Liver (tissue), 9 donors: ENCODE results near the gene COL8A1. TPM values are rescaled to one million over a fixed set of nuclear protein-coding genes. Genes with fewer than 3 reads are reported as not detected.

ENCODE experiments used
- DNase-seq: peaks from one replicate; pipeline ENCODE4 v3.0.0-alpha.2; 2017; ENCODE audit warnings: low spot score
- H3K27ac ChIP-seq, 2 donors: one replicate each; pipeline ENCODE4 v1.7.0; 2013; ENCODE audit warnings: inconsistent platforms in 2 of 2, low read length in 2 of 2, control low read depth in 1 of 2, low read depth in 1 of 2, mild to moderate bottlenecking in 1 of 2
- H3K27me3 ChIP-seq, 4 donors: one replicate each; pipeline versions ENCODE4 v1.6.1 to v1.7.0; 2013; ENCODE audit warnings: low read length in 3 of 4, inconsistent platforms in 1 of 4, mild to moderate bottlenecking in 1 of 4, moderate library complexity in 1 of 4; ENCODE audit not compliant: control insufficient read depth in 4 of 4, insufficient read depth in 4 of 4
- H3K36me3 ChIP-seq, 4 donors: one replicate each; pipeline versions ENCODE4 v1.6.1 to v1.7.0; 2013; ENCODE audit warnings: low read length in 3 of 4, mild to moderate bottlenecking in 3 of 4, low read depth in 1 of 4, moderate library complexity in 1 of 4; ENCODE audit not compliant: control insufficient read depth in 4 of 4, insufficient read depth in 3 of 4
- H3K4me1 ChIP-seq, 4 donors: one replicate each; pipeline versions ENCODE4 v1.6.1 to v1.7.0; 2013; ENCODE audit warnings: low read length in 3 of 4, mild to moderate bottlenecking in 3 of 4, moderate library complexity in 1 of 4; ENCODE audit not compliant: control insufficient read depth in 4 of 4, insufficient read depth in 4 of 4
- H3K4me3 ChIP-seq, 3 donors: one replicate each; pipeline versions ENCODE4 v1.6.1 to v1.7.0; 2013; ENCODE audit warnings: low read length in 3 of 3, control low read depth in 1 of 3, low read depth in 1 of 3, mild to moderate bottlenecking in 1 of 3
- H3K9ac ChIP-seq, 2 donors: one replicate each; pipeline ENCODE4 v1.7.0; 2013; ENCODE audit warnings: low read length in 2 of 2, mild to moderate bottlenecking in 2 of 2, moderate library complexity in 2 of 2, control low read depth in 1 of 2, low read depth in 1 of 2
- H3K9me3 ChIP-seq, 4 donors: one replicate each; pipeline versions ENCODE4 v1.6.1 to v1.7.0; 2013; ENCODE audit warnings: low read length in 3 of 4; ENCODE audit not compliant: control insufficient read depth in 4 of 4
- ATF3 ChIP-seq: IDR thresholded peaks from 2 replicates; pipeline ENCODE4 v1.6.1; 2016; ENCODE audit warnings: antibody characterized with exemption
- CTCF ChIP-seq: fragments of 150-350 bp; IDR thresholded peaks from 2 replicates; pipeline ENCODE4 v1.5.1; 2017; ENCODE audit warnings: improper control_type of control experiment, low read depth, low read length; ENCODE audit not compliant: missing input control
- FOXA2 ChIP-seq: IDR thresholded peaks from 2 replicates; pipeline ENCODE4 v1.6.1; 2016; ENCODE audit warnings: antibody characterized with exemption
- GABPA ChIP-seq, 2 donors: IDR thresholded peaks in 1 of 2; conservative IDR thresholded peaks in 1 of 2; 2 replicates each; pipeline ENCODE4 v1.6.1; 2016; ENCODE audit warnings: antibody characterized with exemption in 2 of 2, mild to moderate bottlenecking in 1 of 2, moderate library complexity in 1 of 2
- JUND ChIP-seq, 2 donors: IDR thresholded peaks; 2 replicates each; pipeline ENCODE4 v1.6.1; 2016; ENCODE audit warnings: antibody characterized with exemption in 2 of 2
- MAX ChIP-seq: IDR thresholded peaks from 2 replicates; pipeline ENCODE4 v1.6.1; 2016; ENCODE audit warnings: antibody characterized with exemption
- NR2F2 ChIP-seq: IDR thresholded peaks from 2 replicates; pipeline ENCODE4 v1.6.1; 2016; ENCODE audit warnings: antibody characterized with exemption
- RAD21 ChIP-seq, 2 donors: IDR thresholded peaks; 2 replicates each; pipeline ENCODE4 v1.6.1; 2016; ENCODE audit warnings: antibody characterized with exemption in 2 of 2, mild to moderate bottlenecking in 2 of 2
- SP1 ChIP-seq: IDR thresholded peaks from 2 replicates; pipeline ENCODE4 v1.6.1; 2018; ENCODE audit warnings: antibody characterized with exemption, mild to moderate bottlenecking
- TAF1 ChIP-seq: conservative IDR thresholded peaks from 2 replicates; pipeline ENCODE4 v1.6.1; 2016; ENCODE audit warnings: antibody characterized with exemption, mild to moderate bottlenecking
- YY1 ChIP-seq: IDR thresholded peaks from 2 replicates; pipeline ENCODE4 v1.6.1; 2016; ENCODE audit warnings: antibody characterized with exemption, mild to moderate bottlenecking
- ZBTB33 ChIP-seq: IDR thresholded peaks from 2 replicates; pipeline ENCODE4 v1.6.1; 2016; ENCODE audit warnings: antibody characterized with exemption
- WGBS: extraction: QIAGEN DNeasy Blood & Tissue Kit; methylation state at CpG from one replicate; pipeline ENCODE4 v1.1.7; 2013; 5-methylcytosine and 5-hydroxymethylcytosine counted together
- polyA plus RNA-seq, 2 donors: library from polyadenylated mRNA; stranded (reverse) in 1 of 2; unstranded in 1 of 2; fragments of 200-250 nt in 1 of 2; fragments of >200 nt in 1 of 2; fragmentation: Nextera tagmentation in 1 of 2; extraction: Ambion mirVana in 1 of 2; gene quantifications; one replicate each; pipeline versions ENCODE4 v1.2.1 to v1.2.3, GENCODE V29; 2013 to 2015
- total RNA-seq, 2 donors: library from RNA; depleted of rRNA; stranded (reverse); fragments of >200 nt; gene quantifications; one replicate each; pipeline ENCODE4 v1.2.3, GENCODE V29; 2014
- TF ChIP-seq, protein P1 (sequence below): IDR thresholded peaks from 2 replicates; pipeline ENCODE4 v1.6.1; 2016; ENCODE audit warnings: antibody characterized with exemption, mild to moderate bottlenecking
- donor health status: healthy.
- donor health status: healthy.
- donor health status: healthy.
- donor health status: healthy.
- donor health status: healthy.

COL8A1 gene
- total and polyA plus RNA-seq, 4 donors, result 0.14 to 2.2 (median 1.0) TPM

DNA sequence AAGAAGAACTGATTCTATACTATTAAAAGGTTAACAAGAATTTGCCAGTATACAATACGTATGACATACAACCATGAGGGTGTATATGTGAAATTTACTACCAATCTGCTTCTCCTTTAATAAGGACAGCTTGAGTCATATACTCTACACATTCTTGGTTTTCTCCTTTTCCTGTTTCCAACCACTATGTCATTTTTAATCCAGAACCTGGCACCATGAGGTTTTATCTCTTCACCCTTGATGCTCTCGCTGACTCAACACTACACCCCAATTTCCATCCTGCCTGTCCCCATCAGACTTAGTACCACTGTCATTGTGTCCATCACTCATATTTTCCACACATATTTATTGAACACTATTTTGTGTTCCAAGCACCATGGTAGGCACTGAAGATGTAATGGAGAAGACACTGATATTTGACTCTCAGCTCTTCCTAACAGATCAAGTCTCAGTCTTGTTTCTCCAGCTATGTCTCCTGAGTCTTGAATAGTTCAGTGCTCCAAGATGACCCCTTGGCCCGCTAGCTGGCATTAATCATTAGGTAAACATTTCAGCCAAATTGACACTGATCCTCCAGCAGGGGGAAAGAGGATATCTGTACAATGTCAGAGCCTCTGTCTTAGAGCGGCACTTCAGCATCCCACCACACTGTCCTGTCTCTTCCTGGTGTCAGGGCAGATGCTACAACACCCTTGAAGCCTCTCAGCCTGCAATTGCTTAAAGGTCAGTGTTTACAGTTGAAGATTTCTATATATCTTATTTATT lies 11.2 kb upstream of the COL8A1 start:
- Histone ChIP-seq H3K36me3 (no peaks in the 10 kb centered on the region), H3K9me3 (no peaks in the 10 kb centered on the region), H3K4me3 (no peak overlapping the region), H3K4me1 (no peaks in the 10 kb centered on the region), H3K27ac (no peak overlapping the region), H3K27me3 (no peaks in the 10 kb centered on the region), H3K9ac (no peak overlapping the region)
- 64% methylated on average over 4 of the region's 4 CpGs for WGBS
- TF ChIP-seq JUND (IDR thresholded peaks at IDR 0.05), result no peak
- TF ChIP-seq, protein P1, sequence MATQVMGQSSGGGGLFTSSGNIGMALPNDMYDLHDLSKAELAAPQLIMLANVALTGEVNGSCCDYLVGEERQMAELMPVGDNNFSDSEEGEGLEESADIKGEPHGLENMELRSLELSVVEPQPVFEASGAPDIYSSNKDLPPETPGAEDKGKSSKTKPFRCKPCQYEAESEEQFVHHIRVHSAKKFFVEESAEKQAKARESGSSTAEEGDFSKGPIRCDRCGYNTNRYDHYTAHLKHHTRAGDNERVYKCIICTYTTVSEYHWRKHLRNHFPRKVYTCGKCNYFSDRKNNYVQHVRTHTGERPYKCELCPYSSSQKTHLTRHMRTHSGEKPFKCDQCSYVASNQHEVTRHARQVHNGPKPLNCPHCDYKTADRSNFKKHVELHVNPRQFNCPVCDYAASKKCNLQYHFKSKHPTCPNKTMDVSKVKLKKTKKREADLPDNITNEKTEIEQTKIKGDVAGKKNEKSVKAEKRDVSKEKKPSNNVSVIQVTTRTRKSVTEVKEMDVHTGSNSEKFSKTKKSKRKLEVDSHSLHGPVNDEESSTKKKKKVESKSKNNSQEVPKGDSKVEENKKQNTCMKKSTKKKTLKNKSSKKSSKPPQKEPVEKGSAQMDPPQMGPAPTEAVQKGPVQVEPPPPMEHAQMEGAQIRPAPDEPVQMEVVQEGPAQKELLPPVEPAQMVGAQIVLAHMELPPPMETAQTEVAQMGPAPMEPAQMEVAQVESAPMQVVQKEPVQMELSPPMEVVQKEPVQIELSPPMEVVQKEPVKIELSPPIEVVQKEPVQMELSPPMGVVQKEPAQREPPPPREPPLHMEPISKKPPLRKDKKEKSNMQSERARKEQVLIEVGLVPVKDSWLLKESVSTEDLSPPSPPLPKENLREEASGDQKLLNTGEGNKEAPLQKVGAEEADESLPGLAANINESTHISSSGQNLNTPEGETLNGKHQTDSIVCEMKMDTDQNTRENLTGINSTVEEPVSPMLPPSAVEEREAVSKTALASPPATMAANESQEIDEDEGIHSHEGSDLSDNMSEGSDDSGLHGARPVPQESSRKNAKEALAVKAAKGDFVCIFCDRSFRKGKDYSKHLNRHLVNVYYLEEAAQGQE, result no peak
- TF ChIP-seq GABPA (IDR thresholded peaks at IDR 0.05 in 1 of 2, conservative IDR thresholded peaks at IDR 0.05 in 1 of 2), result no peak
- TF ChIP-seq ZBTB33, result no peak
- TF ChIP-seq SP1, result no peak
- TF ChIP-seq RAD21 (IDR thresholded peaks at IDR 0.05), result no peak
- no peak for TF ChIP-seq FOXA2
- no peak for TF ChIP-seq TAF1
- TF ChIP-seq MAX, result no peak
- DNase-seq, result no peak

DNA sequence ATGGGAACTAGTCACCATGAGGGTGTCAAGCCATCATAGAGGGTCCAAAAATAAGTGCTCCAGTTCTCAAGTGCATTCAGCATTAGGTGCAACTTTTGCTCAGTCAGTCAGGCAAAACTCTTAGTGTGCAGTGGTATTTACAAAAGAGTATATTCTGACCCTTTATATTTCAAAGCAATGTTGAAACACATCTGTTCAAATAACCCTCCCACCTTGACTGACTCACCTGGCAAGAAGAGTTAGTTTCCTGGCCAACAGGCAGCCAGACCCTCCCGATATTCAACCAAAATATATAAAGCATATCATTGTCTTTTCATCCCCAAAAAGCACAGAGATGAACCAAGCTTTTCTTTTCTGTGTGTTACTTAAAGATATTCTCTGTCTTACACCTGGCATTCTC lies 7.6 kb upstream of the COL8A1 start:
- H3K36me3 ChIP-seq, result no peaks in the 10 kb centered on the region
- H3K9ac ChIP-seq, result no peak overlapping the region
- no peaks in the 10 kb centered on the region for H3K4me1 ChIP-seq
- H3K27me3 ChIP-seq, result no peaks in the 10 kb centered on the region
- WGBS, result 57% methylated on average over 1 of the region's 1 CpG
- TF ChIP-seq NR2F2 (no peak), ATF3 (no peak), MAX (no peak), ZBTB33 (no peak), RAD21 (IDR thresholded peaks at IDR 0.05) (no peak), GABPA (IDR thresholded peaks at IDR 0.05 in 1 of 2, conservative IDR thresholded peaks at IDR 0.05 in 1 of 2) (no peak), TAF1 (no peak), FOXA2 (no peak), CTCF (no peak), YY1 (no peak)
- H3K9me3 ChIP-seq, result no peaks in the 10 kb centered on the region
- DNase-seq, result no peak
- no peak overlapping the region for H3K4me3 ChIP-seq
- no peak overlapping the region for H3K27ac ChIP-seq
